ENCODE measurements around the gene RBM17.

The RBM17 gene

DNA sequence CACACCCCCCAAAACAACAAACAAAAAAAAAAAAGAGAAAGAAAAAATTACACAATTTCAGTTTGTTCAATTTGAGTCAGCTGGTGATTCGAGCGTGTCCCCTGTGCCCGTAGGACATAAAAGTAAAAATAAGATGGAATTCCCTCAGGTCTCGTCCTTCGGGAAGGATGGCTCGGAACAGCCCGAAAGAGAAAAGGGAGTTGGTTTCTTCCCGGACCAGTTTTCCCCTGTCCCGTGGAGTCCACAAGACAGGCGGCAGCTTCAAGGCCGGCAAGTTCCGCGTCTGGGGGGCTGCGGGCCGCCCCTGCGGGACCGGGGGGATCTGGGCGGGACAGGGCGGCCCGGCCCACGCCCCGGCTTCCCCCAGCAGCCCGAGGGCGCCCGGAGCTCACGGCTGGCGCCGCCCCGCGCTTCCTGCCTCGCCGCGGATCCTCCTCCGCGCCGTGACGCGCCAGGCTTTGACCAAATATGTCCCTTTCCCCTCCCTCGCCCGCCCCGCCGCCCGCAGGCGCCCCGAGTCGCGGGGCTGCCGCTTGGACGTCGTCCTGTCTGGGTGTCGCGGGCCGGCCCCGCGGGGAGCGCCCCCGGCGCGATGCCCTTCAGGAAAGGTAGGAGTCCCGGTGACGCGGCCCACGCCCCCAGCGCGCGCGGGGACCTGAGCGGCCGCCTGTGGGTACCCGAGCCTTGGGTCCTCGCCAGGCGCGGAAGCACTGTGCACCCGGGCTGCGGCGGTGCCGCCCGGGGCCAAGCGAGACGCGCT, 55.8 kb downstream of the RBM17 start:
- H3K4me3 ChIP-seq (ENCODE audit: low read length): peak overlapping the region; percentile 65
- DNase-seq (ENCODE audit: low read depth): peak; percentile 78
- TF ChIP-seq, protein P1, sequence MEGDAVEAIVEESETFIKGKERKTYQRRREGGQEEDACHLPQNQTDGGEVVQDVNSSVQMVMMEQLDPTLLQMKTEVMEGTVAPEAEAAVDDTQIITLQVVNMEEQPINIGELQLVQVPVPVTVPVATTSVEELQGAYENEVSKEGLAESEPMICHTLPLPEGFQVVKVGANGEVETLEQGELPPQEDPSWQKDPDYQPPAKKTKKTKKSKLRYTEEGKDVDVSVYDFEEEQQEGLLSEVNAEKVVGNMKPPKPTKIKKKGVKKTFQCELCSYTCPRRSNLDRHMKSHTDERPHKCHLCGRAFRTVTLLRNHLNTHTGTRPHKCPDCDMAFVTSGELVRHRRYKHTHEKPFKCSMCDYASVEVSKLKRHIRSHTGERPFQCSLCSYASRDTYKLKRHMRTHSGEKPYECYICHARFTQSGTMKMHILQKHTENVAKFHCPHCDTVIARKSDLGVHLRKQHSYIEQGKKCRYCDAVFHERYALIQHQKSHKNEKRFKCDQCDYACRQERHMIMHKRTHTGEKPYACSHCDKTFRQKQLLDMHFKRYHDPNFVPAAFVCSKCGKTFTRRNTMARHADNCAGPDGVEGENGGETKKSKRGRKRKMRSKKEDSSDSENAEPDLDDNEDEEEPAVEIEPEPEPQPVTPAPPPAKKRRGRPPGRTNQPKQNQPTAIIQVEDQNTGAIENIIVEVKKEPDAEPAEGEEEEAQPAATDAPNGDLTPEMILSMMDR (conservative IDR thresholded peaks at IDR 0.05; ENCODE audit: low read length): no peak

- no peak for DNase-seq (ENCODE audit: low read depth)
- TF ChIP-seq, protein P1 (conservative IDR thresholded peaks at IDR 0.05; ENCODE audit: low read length): no peak
- H3K4me3 ChIP-seq (ENCODE audit: low read length): peak overlapping the region; percentile 65
Measured at GRCh38 chr10:6145166-6145987, 56.5 kb downstream of the RBM17 start.

- TF ChIP-seq, protein P1 (conservative IDR thresholded peaks at IDR 0.05; ENCODE audit: low read length): no peak
- peak overlapping the region; percentile 65 for H3K4me3 ChIP-seq (ENCODE audit: low read length)
- no peak for DNase-seq (ENCODE audit: low read depth)
Measured at GRCh38 chr10:6146013-6146785, 57.4 kb downstream of the RBM17 start.

GRCh38 chr10:6146921-6147320, 58.1 kb downstream of the RBM17 start:
- H3K4me3 ChIP-seq (ENCODE audit: low read length): no peak overlapping the region
- DNase-seq (ENCODE audit: low read depth): no peak
- TF ChIP-seq, protein P1 (conservative IDR thresholded peaks at IDR 0.05; ENCODE audit: low read length): no peak

- TF ChIP-seq, protein P1 (conservative IDR thresholded peaks at IDR 0.05; ENCODE audit: low read length): no peak
- DNase-seq (ENCODE audit: low read depth): no peak
- no peak overlapping the region for H3K4me3 ChIP-seq (ENCODE audit: low read length)
Measured at GRCh38 chr10:6148251-6148701, 59.4 kb downstream of the RBM17 start.

GRCh38 chr10:6148908-6149307, 60.1 kb downstream of the RBM17 start:
- TF ChIP-seq, protein P1 (conservative IDR thresholded peaks at IDR 0.05; ENCODE audit: low read length): no peak
- no peak overlapping the region for H3K4me3 ChIP-seq (ENCODE audit: low read length)
- DNase-seq (ENCODE audit: low read depth): no peak

Data from AG10803 (cell line).